ENCODE measurements around the gene TMEM190. TPM values are rescaled to one million over a fixed set of nuclear protein-coding genes. Genes with fewer than 3 reads are reported as not detected.
"Not testable (repeated sequence)": the region's sequence is repeated elsewhere in the genome, so short reads cannot be mapped to it uniquely, and the experiment has no call there.

Gene TMEM190
- total RNA-seq, 2 donors from 2014 or later = not detected

DNA sequence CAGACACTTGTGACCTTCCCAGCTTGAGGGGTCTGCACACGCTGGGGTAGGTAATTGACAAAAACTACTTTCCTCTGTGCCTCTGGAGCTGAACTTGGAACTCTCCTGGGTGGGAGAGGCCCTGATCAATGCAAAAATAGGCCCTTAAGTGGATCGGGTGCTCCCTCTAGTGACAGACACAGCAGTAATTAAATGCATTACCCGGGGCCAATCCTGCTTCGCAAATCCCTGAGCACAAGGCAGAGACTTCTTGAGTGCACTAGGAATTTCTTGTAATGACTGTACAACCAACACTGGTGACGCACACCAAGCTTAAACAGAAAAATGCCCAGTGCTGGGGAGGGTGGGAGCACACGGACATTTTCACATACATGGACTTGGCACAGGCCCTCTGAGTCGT is 41.6 kb downstream of the TMEM190 start:
- H3K27me3 Mint-ChIP-seq = no peaks in the 10 kb centered on the region
- ATAC-seq = peak; percentile 71
- peak in 2 of 3 donors; percentile 20 to 45 for DNase-seq

DNA sequence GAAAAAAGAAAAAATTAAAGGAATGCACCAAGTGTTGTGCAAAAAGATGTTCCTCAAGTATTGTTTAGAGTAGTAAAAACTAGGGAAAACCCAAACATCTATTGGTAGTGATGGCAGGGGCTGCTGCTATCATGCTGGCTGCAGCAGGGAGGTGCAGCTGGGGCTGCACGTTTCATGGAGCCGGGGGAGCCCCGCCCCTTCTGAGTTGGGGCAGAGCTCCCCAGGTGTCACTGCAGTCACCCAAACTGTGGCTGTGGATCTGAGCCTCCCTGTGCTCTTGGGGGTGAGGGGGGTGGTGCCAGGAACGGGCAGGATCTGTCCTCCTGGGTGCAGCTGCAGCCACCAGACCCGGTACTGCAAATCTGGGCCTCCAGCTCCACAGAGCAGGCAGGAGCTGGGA is 42.5 kb downstream of the TMEM190 start:
- H3K27ac Mint-ChIP-seq = no peak overlapping the region
- no peaks in the 10 kb centered on the region for H3K36me3 Mint-ChIP-seq (ENCODE audit: low read depth)
- H3K9me3 ChIP-seq (ENCODE audit: control insufficient read depth, low read length, poor library complexity, severe bottlenecking) = no peaks in the 10 kb centered on the region
- ATAC-seq = no peak
- H3K27me3 Mint-ChIP-seq = no peaks in the 10 kb centered on the region
- DNase-seq = no peak
- no peak overlapping the region for H3K4me3 Mint-ChIP-seq
- H3K4me1 Mint-ChIP-seq = peaks cover 16% of the 10 kb centered on the region

More for the DNA sequence above, 41.6 kb downstream of the TMEM190 start:
- Mint-ChIP-seq H3K36me3 (ENCODE audit: low read depth) (no peaks in the 10 kb centered on the region), H3K4me3 (peak overlapping the region; percentile 25), H3K27ac (no peak overlapping the region), H3K4me1 (peaks cover 16% of the 10 kb centered on the region)
- no peaks in the 10 kb centered on the region for H3K9me3 ChIP-seq (ENCODE audit: control insufficient read depth, low read length, poor library complexity, severe bottlenecking)

DNA sequence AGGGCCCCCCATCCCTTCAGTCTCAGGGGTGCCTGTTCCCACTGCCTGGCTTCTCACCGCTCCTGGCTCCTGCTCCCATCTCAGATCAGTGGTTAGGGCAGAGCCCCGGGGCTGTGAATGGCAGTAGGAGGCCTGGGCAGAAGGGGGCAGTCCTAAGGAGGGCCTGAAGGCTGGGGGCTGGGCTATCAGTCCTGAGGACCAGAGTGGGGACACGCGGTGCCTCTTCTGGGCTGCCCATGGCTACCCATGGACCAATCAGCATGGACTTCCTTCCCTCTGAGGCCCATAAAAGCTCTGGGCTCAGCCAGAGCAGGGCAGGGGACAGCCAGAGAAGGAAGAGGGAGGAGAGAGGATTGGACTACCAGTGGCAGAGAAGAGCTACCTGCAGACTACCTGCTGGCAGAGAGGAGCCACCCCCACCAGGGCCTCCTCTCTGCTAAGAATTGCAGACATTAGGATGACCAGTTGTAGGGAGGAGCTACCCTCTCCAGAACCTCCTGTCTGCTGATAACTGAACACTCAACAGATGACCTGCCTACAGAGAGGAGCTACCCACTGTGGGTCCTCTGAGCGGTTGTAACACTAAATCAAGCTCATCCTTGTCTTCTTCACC is 43.1 kb downstream of the TMEM190 start:
- Mint-ChIP-seq H3K4me3 (no peak overlapping the region), H3K27ac (no peak overlapping the region), H3K27me3 (no peaks in the 10 kb centered on the region), H3K36me3 (ENCODE audit: low read depth) (no peaks in the 10 kb centered on the region), H3K4me1 (peaks cover 16% of the 10 kb centered on the region)
- no peaks in the 10 kb centered on the region for H3K9me3 ChIP-seq (ENCODE audit: control insufficient read depth, low read length, poor library complexity, severe bottlenecking)
- ATAC-seq (no peak), DNase-seq (no peak)

GRCh38 chr19:55421281-55421680 is 44.7 kb downstream of the TMEM190 start:
- peak overlapping the region; percentile 49 for H3K27ac Mint-ChIP-seq
- H3K27me3 Mint-ChIP-seq; H3K9me3 ChIP-seq (ENCODE audit: control insufficient read depth, low read length, poor library complexity, severe bottlenecking); H3K36me3 Mint-ChIP-seq (ENCODE audit: low read depth): not testable (repeated sequence)
- DNase-seq (peak in 1 of 3 donors; percentile 21), ATAC-seq (peak; percentile 91)
- H3K4me1 Mint-ChIP-seq = peaks cover 16% of the 10 kb centered on the region
- H3K4me3 Mint-ChIP-seq = peak overlapping the region; percentile 77

DNA sequence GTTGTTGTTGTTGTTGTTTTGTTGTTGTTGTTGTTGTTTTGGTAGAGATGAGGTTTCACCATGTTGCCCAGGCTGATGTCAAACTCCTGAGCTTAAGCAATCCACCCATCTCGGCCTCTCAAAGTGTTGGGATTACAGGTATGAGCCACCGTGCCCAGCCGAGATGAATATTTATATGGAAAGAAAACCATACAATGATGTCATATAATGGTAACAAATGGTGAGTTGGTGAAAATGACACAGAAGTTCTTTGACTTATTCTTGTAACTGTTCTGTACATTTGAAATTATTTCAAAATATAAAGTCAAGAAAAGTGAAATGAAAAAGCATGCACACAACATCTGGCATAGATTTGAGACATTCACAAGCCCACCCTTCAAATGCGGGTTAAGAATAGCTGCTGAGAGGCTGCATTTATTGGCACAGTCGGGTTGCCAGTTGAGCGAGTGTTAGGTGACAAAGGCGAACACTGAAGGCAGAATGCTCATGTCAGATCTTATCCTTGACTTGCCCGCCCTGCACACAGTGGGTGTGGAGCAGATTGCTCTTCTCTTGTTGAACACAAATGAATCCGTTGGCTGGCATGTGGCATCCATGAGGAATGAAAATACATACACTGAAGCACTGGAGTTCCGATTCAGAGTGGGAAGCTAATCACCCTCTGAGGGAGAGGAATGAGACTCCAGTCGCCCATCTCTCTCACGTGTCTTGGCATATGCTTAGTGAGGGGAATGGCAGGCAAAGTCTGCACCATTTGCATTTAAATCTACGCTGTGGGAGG is 46.8 kb downstream of the TMEM190 start:
- no peak overlapping the region for H3K4me3 Mint-ChIP-seq
- peaks cover 2% of the 10 kb centered on the region for H3K27me3 Mint-ChIP-seq
- H3K27ac Mint-ChIP-seq = no peak overlapping the region
- no peaks in the 10 kb centered on the region for H3K9me3 ChIP-seq (ENCODE audit: control insufficient read depth, low read length, poor library complexity, severe bottlenecking)
- ATAC-seq = no peak
- DNase-seq = no peak
- peaks cover 11% of the 10 kb centered on the region for H3K4me1 Mint-ChIP-seq
- no peaks in the 10 kb centered on the region for H3K36me3 Mint-ChIP-seq (ENCODE audit: low read depth)

DNA sequence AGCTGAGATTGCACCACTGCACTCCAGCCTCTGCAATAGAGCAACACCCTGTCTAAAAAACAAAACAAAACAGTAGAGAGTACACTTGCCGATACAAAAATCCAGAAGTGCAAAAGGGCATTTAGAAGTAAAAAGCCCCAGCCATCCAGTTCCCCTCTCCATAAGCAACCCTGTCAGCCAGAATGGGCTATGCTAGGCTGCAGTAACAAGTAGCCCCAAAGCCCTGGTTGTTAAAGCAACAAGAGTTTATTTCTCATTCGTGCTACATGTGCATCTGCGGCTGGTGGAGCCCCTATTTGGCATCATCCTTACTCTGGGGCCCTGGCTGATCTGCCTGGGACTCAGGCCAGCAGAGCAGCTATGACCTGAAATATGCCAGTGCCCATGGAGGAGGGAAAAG is 47.9 kb downstream of the TMEM190 start:
- Mint-ChIP-seq H3K4me1 (peaks cover 10% of the 10 kb centered on the region), H3K36me3 (ENCODE audit: low read depth) (no peaks in the 10 kb centered on the region), H3K27me3 (peaks cover 9% of the 10 kb centered on the region), H3K4me3 (no peak overlapping the region), H3K27ac (no peak overlapping the region)
- ATAC-seq = no peak
- no peaks in the 10 kb centered on the region for H3K9me3 ChIP-seq (ENCODE audit: control insufficient read depth, low read length, poor library complexity, severe bottlenecking)
- DNase-seq = no peak

DNA sequence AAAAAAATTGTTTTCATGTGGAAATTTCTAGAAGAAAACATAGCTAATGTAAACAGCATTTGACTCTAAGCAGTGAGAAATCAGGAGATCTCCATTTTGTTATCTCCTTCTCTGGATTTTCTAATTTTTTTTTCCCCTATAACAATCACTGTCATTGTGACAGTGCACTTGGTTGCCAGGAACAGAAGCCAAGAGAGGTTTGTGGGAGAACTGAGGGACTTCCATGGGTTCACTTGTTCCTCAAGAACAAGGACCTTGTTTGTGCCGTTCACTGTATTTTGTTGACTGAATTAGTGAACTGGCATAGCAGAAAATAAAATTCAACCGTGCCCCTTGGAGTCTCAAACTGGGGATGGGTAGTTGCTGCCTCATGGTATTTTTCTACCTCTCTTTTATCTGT is 49.4 kb downstream of the TMEM190 start:
- Mint-ChIP-seq H3K36me3 (ENCODE audit: low read depth) (no peaks in the 10 kb centered on the region), H3K27me3 (peaks cover 24% of the 10 kb centered on the region), H3K4me3 (no peak overlapping the region), H3K4me1 (peaks cover 6% of the 10 kb centered on the region), H3K27ac (no peak overlapping the region)
- H3K9me3 ChIP-seq (ENCODE audit: control insufficient read depth, low read length, poor library complexity, severe bottlenecking) = no peaks in the 10 kb centered on the region
- ATAC-seq = no peak
- DNase-seq = no peak

Other genes starting within 250 kb of the TMEM190 start
- gene TNNT1, start 227.6 kb upstream of the TMEM190 start, total RNA-seq = under 1 TPM in 1 of 2 donors, not detected in 1; 0.52 TPM
- not detected for gene TNNI3, start 219.1 kb upstream of the TMEM190 start, total RNA-seq
- not detected for gene DNAAF3, start 210.2 kb upstream of the TMEM190 start, total RNA-seq
- 1 to 10 TPM; 3.8 to 4.3 TPM for gene SYT5, start 196.5 kb upstream of the TMEM190 start, total RNA-seq
- gene PTPRH, start 167.3 kb upstream of the TMEM190 start, total RNA-seq = not detected
- gene TMEM86B, start 148.1 kb upstream of the TMEM190 start, total RNA-seq = 10 to 100 TPM; 12.4 to 12.8 TPM
- 100 to 1,000 TPM; 183 to 186 TPM for gene PPP6R1, start 117.8 kb upstream of the TMEM190 start, total RNA-seq
- 10 to 100 TPM; 19.1 to 23.1 TPM for gene HSPBP1, start 96.7 kb upstream of the TMEM190 start, total RNA-seq
- gene BRSK1, start 92.8 kb upstream of the TMEM190 start, total RNA-seq = 1 to 10 TPM; 3.0 to 7.4 TPM
- gene TMEM150B, start 51.5 kb upstream of the TMEM190 start, total RNA-seq = under 1 TPM in 1 of 2 donors, not detected in 1; 0.75 TPM
- gene KMT5C, start 37.0 kb upstream of the TMEM190 start, total RNA-seq = 100 to 1,000 TPM in 1 of 2 donors, 10 to 100 TPM in 1; 66.6 to 103 TPM
- gene COX6B2, start 22.1 kb upstream of the TMEM190 start, total RNA-seq = 1 to 10 TPM in 1 of 2 donors, under 1 TPM in 1; 0.62 to 1.4 TPM
- gene GARIN5B, start 13.6 kb upstream of the TMEM190 start, total RNA-seq = under 1 TPM in 1 of 2 donors, not detected in 1; 0.07 TPM
- gene IL11, start 6.4 kb upstream of the TMEM190 start, total RNA-seq = under 1 TPM; 0.25 to 0.89 TPM
- 10 to 100 TPM; 14.6 to 19.5 TPM for gene TMEM238, start 7.5 kb downstream of the TMEM190 start, total RNA-seq
- 1,000 to 10,000 TPM; 3,164 to 3,616 TPM for gene RPL28, start 9.1 kb downstream of the TMEM190 start, total RNA-seq
- gene UBE2S, start 31.0 kb downstream of the TMEM190 start, total RNA-seq = 10 to 100 TPM; 64.6 to 78.1 TPM
- gene SHISA7, start 66.5 kb downstream of the TMEM190 start, total RNA-seq = not detected
- gene ISOC2, start 84.8 kb downstream of the TMEM190 start, total RNA-seq = 1 to 10 TPM; 6.5 to 7.2 TPM
- gene C19orf85, start 87.9 kb downstream of the TMEM190 start, total RNA-seq = not detected
- gene ZNF628, start 99.8 kb downstream of the TMEM190 start, total RNA-seq = 10 to 100 TPM; 19.4 to 25.5 TPM
- gene NAT14, start 108.4 kb downstream of the TMEM190 start, total RNA-seq = 10 to 100 TPM in 1 of 2 donors, 1 to 10 TPM in 1; 9.1 to 11.9 TPM
- gene SSC5D, start 111.6 kb downstream of the TMEM190 start, total RNA-seq = under 1 TPM; 0.08 to 0.47 TPM
- gene SBK2, start 160.3 kb downstream of the TMEM190 start, total RNA-seq = not detected
- not detected for gene SBK3, start 168.7 kb downstream of the TMEM190 start, total RNA-seq
- gene ZNF579, start 204.0 kb downstream of the TMEM190 start, total RNA-seq = 1 to 10 TPM; 5.9 to 6.2 TPM
- 10 to 100 TPM in 1 of 2 donors, 1 to 10 TPM in 1; 9.2 to 10.7 TPM for gene FIZ1, start 222.7 kb downstream of the TMEM190 start, total RNA-seq
- gene ZNF524, start 223.5 kb downstream of the TMEM190 start, total RNA-seq = 10 to 100 TPM; 16.6 to 17.0 TPM
- gene ZNF865, start 228.8 kb downstream of the TMEM190 start, total RNA-seq = 10 to 100 TPM; 12.6 to 12.8 TPM
- 10 to 100 TPM; 11.3 to 13.8 TPM for gene ZNF784, start 247.7 kb downstream of the TMEM190 start, total RNA-seq